ENCODE measurements around the gene GOLGA7B. TPM values are rescaled to one million over a fixed set of nuclear protein-coding genes. Genes with fewer than 3 reads are reported as not detected.

GOLGA7B gene
- total RNA-seq, 1 experiment from 2014 or later = 1.1 TPM

DNA sequence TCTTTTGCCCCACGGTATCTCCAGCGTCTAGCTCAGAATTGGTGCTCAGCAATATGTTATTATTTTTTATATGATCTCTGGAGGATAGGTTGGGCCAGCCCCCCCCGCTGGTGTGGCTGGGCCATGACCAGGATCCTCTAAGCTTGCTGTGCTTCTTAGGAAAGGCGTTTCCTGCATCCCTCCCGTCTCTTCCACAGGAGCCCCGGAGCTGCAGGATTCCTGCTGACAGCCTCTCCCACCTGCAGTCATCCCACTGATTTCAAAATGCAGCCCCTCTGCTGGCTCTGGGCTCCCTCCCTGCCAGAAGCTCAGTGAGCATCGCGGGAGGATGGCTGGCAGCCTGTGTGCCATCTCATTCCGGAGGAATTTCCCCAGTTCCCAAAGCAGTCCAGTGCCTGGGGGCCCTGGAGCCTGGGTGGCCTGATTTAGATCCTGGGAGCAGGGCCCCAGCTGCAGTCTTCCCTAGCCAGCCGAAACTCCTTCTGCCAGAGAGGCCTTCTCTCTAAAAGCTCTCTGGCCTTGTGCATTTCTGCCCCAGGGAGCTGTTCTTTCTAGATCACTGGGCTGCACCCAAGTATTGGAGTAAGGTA is 21.8 kb upstream of the GOLGA7B start:
- H4K20me1 ChIP-seq (ENCODE audit: insufficient read depth) = no peaks in the 10 kb centered on the region
- H3F3A ChIP-seq (ENCODE audit: insufficient read depth, low read depth) = peaks cover 4% of the 10 kb centered on the region; the same call in 1 of the 2 replicates
- no peak for TF ChIP-seq EZH2 (IDR thresholded peaks at IDR 0.05; ENCODE audit: low read depth)
- TF ChIP-seq, protein P1, sequence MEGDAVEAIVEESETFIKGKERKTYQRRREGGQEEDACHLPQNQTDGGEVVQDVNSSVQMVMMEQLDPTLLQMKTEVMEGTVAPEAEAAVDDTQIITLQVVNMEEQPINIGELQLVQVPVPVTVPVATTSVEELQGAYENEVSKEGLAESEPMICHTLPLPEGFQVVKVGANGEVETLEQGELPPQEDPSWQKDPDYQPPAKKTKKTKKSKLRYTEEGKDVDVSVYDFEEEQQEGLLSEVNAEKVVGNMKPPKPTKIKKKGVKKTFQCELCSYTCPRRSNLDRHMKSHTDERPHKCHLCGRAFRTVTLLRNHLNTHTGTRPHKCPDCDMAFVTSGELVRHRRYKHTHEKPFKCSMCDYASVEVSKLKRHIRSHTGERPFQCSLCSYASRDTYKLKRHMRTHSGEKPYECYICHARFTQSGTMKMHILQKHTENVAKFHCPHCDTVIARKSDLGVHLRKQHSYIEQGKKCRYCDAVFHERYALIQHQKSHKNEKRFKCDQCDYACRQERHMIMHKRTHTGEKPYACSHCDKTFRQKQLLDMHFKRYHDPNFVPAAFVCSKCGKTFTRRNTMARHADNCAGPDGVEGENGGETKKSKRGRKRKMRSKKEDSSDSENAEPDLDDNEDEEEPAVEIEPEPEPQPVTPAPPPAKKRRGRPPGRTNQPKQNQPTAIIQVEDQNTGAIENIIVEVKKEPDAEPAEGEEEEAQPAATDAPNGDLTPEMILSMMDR (conservative IDR thresholded peaks at IDR 0.05) = no peak
- no TSS peak for BruUV-seq (replicated peaks)
- no peaks in the 10 kb centered on the region for H3K27me3 ChIP-seq (ENCODE audit: insufficient read depth, low read depth)
- H3K4me1 ChIP-seq (replicated peaks; ENCODE audit: insufficient read depth) = peaks cover 15% of the 10 kb centered on the region
- H3K9me3 ChIP-seq (ENCODE audit: insufficient read depth, low read depth) = no peaks in the 10 kb centered on the region
- H3K4me3 ChIP-seq = no peak overlapping the region
- H3K27ac ChIP-seq = peak overlapping the region; percentile 37; the same call in 1 of the 2 replicates
- H3K36me3 ChIP-seq (ENCODE audit: low read depth) = no peaks in the 10 kb centered on the region
- ChIA-PET POLR2A (ENCODE audit: unreplicated experiment) (no interaction called here), CTCF (no interaction called here)
- no peaks in the 10 kb centered on the region for H3K9me2 ChIP-seq (ENCODE audit: insufficient read depth)
- intact Hi-C loops (cut with micrococcal nuclease; ENCODE audit: unreplicated experiment) = no loop called here
- H3K4me2 ChIP-seq = peak overlapping the region; percentile 19
- H2AFZ ChIP-seq = no peak overlapping the region
- peak in 1 of 2 experiments; percentile 36 for DNase-seq
- no peaks in the 10 kb centered on the region for H3K79me2 ChIP-seq (ENCODE audit: low read depth)

DNA sequence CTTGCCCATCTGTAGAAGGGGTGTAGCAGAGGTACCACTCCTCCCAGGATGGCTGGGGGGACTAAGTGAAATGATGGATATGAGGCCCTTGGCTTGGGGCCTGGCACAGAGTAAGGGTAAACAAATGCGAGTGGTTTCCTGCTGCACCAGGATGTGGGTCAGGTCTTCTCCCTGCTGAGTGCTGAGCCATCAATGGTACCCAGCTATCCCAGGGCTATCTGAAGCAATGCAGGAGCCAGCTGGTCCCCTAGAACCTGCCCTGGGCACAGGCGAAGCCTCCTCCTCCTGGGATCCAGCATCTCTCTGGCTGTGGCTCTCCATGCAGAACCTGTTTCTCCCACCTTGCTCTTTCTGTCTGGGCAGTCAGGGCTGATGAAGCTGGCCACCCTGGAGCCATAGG is 20.9 kb upstream of the GOLGA7B start:
- no peak for TF ChIP-seq EZH2 (IDR thresholded peaks at IDR 0.05; ENCODE audit: low read depth)
- TF ChIP-seq, protein P1 (conservative IDR thresholded peaks at IDR 0.05) = no peak
- H3K9me2 ChIP-seq (ENCODE audit: insufficient read depth) = no peaks in the 10 kb centered on the region
- peaks cover 14% of the 10 kb centered on the region for H3K4me1 ChIP-seq (replicated peaks; ENCODE audit: insufficient read depth)
- H3K4me3 ChIP-seq = no peak overlapping the region
- ChIA-PET CTCF (no interaction called here), POLR2A (ENCODE audit: unreplicated experiment) (no interaction called here)
- H2AFZ ChIP-seq = no peak overlapping the region
- peaks cover 4% of the 10 kb centered on the region; the same call in 1 of the 2 replicates for H3F3A ChIP-seq (ENCODE audit: insufficient read depth, low read depth)
- H4K20me1 ChIP-seq (ENCODE audit: insufficient read depth) = no peaks in the 10 kb centered on the region
- intact Hi-C loops (cut with micrococcal nuclease; ENCODE audit: unreplicated experiment) = no loop called here
- no peak for DNase-seq
- no peaks in the 10 kb centered on the region for H3K9me3 ChIP-seq (ENCODE audit: insufficient read depth, low read depth)
- BruUV-seq (replicated peaks) = no TSS peak
- no peaks in the 10 kb centered on the region for H3K36me3 ChIP-seq (ENCODE audit: low read depth)
- no peak overlapping the region for H3K4me2 ChIP-seq
- no peak overlapping the region for H3K27ac ChIP-seq
- no peaks in the 10 kb centered on the region for H3K79me2 ChIP-seq (ENCODE audit: low read depth)
- H3K27me3 ChIP-seq (ENCODE audit: insufficient read depth, low read depth) = no peaks in the 10 kb centered on the region

DNA sequence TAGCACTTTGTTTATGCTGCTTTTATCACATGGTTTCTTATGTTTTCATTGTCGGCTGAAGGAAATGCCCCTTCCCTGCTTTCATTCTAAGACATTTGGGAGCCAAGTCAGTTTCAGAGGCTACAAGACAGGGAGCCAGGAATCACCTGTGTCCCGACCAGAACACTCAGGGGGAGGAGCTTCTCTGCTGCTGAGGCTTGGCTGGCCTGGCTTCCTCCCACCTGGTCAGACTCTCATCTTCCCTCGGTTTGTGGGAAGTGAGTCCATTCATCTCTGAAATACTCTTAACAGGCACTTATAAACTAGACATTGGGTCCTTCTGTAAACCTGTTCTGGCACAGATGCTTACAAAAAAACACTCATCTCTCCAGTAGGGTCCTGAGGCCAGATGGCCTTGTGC is 19.6 kb upstream of the GOLGA7B start:
- H3F3A ChIP-seq (ENCODE audit: insufficient read depth, low read depth) = peaks cover 4% of the 10 kb centered on the region; the same call in 1 of the 2 replicates
- no peaks in the 10 kb centered on the region for H3K9me2 ChIP-seq (ENCODE audit: insufficient read depth)
- no peak overlapping the region for H3K27ac ChIP-seq
- no peaks in the 10 kb centered on the region for H3K79me2 ChIP-seq (ENCODE audit: low read depth)
- BruUV-seq (replicated peaks) = no TSS peak
- no peaks in the 10 kb centered on the region for H3K9me3 ChIP-seq (ENCODE audit: insufficient read depth, low read depth)
- ChIA-PET POLR2A (ENCODE audit: unreplicated experiment) (interaction anchor here (0.7 kb wide), 1 partner anchor 564 kb away, joined by 5 read pairs; no protein-coding TSS in a partner anchor), CTCF (no interaction called here)
- no peaks in the 10 kb centered on the region for H4K20me1 ChIP-seq (ENCODE audit: insufficient read depth)
- H3K4me1 ChIP-seq (replicated peaks; ENCODE audit: insufficient read depth) = peaks cover 14% of the 10 kb centered on the region
- H3K4me2 ChIP-seq = no peak overlapping the region
- TF ChIP-seq, protein P1 (conservative IDR thresholded peaks at IDR 0.05) = no peak
- TF ChIP-seq EZH2 (IDR thresholded peaks at IDR 0.05; ENCODE audit: low read depth) = no peak
- intact Hi-C loops (cut with micrococcal nuclease; ENCODE audit: unreplicated experiment) = no loop called here
- H2AFZ ChIP-seq = no peak overlapping the region
- H3K27me3 ChIP-seq (ENCODE audit: insufficient read depth, low read depth) = no peaks in the 10 kb centered on the region
- H3K4me3 ChIP-seq = no peak overlapping the region
- H3K36me3 ChIP-seq (ENCODE audit: low read depth) = no peaks in the 10 kb centered on the region
- no peak for DNase-seq
